Activated T-helper 1 cell treated with Interleukin-2 at 50 U/mL for 16 hours (primary cell): ENCODE data around the gene KIFC3.
"Not testable (repeated sequence)": the region's sequence is repeated elsewhere in the genome, so short reads cannot be mapped to it uniquely, and the experiment has no call there.

Experiments
- DNase-seq: peaks from one replicate; pipeline ENCODE4 v3.0.0-alpha.2; 2020; ENCODE audit warnings: low read depth

KIFC3 gene

GRCh38 chr16:57803134-57803990 is 1.1 kb upstream of the KIFC3 start:
- no peak for DNase-seq

DNA sequence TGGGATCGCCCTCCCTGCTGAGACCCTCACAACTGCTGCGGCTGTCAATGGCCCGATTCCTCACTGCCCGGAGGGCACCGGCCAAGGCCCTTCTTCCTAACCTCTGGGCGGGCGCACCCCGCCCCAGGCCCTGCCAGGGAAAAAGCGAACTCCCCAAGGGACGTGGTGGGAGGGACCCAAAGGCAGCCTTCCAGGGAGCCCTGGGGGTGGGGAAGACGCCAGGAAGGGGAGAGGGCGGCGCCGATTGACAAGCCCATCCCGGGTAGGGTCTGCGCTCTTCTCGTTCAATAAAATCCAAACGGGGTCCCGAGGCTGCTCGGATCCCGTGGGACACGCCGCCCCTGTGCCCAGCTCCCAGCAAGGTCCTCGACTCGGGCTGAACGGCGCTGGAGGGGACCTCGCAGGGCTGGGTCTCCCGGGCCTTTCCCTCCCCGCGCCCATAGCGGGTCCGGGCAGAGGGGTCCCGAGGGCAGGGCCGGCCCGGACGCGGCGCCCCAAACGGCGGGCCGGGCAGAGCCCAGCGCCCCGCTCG is 416 bp downstream of the KIFC3 start:
- no peak for DNase-seq

GRCh38 chr16:57801098-57801808 is 1.0 kb downstream of the KIFC3 start:
- DNase-seq, result no peak

GRCh38 chr16:57800200-57801097 is 1.8 kb downstream of the KIFC3 start:
- no peak for DNase-seq

GRCh38 chr16:57799600-57800199 is 2.6 kb downstream of the KIFC3 start:
- no peak for DNase-seq

DNA sequence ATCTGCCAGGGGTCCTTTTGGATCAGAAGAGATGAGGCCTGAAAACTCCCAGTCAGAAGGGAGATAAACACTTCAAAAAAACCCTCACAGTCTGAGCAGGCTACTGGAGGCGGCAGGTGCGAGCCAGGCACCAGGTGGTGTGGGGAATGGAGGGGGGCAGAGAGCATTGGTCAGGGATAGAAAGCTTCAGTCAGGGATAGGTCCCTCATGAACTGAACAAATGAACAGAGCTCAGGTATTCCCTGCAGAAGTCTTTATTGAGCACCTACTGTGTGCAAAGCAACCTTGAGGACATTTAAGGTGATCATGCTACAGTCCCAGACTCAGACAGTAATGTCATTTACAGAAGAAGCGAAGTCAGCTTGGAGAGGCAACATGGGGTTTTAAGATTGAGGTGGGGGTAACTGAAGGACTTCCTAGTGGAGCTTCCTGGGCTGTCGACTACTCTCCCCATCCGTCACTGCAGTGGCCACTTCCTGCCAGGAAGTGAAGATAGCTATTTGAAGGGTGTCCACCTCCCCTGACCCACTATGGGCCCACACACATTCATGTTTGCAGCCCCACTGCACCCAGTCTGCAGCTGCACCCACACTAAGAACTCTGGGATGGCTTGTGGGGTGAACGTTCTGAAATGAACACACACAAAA is 3.2 kb downstream of the KIFC3 start:
- no peak for DNase-seq

- no peak for DNase-seq
Measured at GRCh38 chr16:57798267-57798810, 4.0 kb downstream of the KIFC3 start.

GRCh38 chr16:57797526-57798266 is 4.6 kb downstream of the KIFC3 start:
- DNase-seq, result no peak

DNA sequence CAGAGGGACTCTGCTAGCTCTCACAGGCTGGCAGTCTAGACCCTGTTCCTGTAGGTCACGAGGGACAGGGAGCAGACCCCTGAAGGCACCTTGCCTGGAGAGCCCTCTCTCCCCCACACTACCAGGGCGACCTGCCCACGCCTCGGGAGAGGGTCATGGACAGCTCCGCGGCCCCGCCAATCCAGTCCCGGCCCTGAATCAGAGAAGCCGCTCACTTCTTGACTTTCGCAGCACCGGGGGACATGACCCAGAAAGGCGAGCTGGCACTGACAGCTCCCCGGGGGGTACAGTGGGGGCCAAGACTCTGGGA is 5.1 kb downstream of the KIFC3 start:
- DNase-seq, result no peak

GRCh38 chr16:57796014-57796413 is 6.3 kb downstream of the KIFC3 start:
- DNase-seq, result not testable (repeated sequence)

GRCh38 chr16:57795431-57795878 is 6.8 kb downstream of the KIFC3 start:
- no peak for DNase-seq

- no peak for DNase-seq
Measured at GRCh38 chr16:57794849-57795430, 7.4 kb downstream of the KIFC3 start.

GRCh38 chr16:57791893-57792461 is 10.3 kb downstream of the KIFC3 start:
- no peak for DNase-seq

DNA sequence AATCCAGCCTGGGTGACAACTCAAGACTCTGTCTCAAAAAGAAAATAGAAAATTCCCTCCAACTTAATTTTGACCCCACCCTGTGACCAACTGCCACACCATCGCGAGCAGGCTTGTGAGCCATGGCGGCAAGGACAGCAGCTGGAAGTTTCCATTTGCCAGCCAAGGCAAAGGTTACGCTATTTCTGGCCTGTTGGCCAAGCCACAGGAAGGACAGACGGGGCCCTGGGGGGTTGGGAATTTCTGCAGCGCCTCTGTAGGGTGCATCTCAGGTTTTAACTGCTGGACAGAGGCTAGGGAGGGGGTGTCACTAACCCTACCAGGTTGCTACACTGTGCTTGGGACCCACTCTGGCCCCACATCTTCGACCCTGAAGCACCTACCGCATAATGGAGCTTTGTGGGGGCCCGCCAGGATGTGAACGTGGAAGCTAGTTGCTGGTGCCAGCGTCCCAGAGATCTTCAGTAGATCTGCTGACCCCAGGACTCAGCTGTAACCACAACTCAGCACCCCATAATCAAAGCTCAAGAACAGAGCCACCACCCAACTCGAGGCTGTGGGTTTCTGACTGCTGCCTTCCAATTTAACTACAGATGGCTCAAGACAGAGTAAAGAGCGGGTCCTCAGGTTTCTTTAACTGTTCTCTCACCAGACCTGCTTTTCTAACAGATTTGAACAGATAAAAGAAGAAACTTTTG is 10.9 kb downstream of the KIFC3 start:
- DNase-seq, result no peak

- no peak for DNase-seq
Measured at GRCh38 chr16:57788951-57789350, 13.3 kb downstream of the KIFC3 start.

- DNase-seq, result no peak
Measured at GRCh38 chr16:57788252-57788841, 13.9 kb downstream of the KIFC3 start.

- DNase-seq, result no peak
Measured at GRCh38 chr16:57787519-57787905, 14.8 kb downstream of the KIFC3 start.
